ENCODE data around the gene HOXA13. TPM values are rescaled to one million over a fixed set of nuclear protein-coding genes. Genes with fewer than 3 reads are reported as not detected.

HOXA13 gene
- total RNA-seq = not detected

GRCh38 chr7:27199849-27200760, at the start of gene HOXA13:
HOXA13 (minus strand) TSS chr7:27200091; CDS start chr7:27200077, 14 bp downstream.
- peaks cover 14 to 100% (median 88%) of the 10 kb centered on the region in 4 donors for H3K27me3 ChIP-seq
- whole genome bisulfite sequencing = under 1% methylated on average over 21 of the region's 99 CpGs
- H3K36me3 ChIP-seq = no peaks in the 10 kb centered on the region
- TF ChIP-seq POLR2A (IDR thresholded peaks at IDR 0.05; ENCODE audit: low read depth) = no peak
- TF ChIP-seq, protein P1, sequence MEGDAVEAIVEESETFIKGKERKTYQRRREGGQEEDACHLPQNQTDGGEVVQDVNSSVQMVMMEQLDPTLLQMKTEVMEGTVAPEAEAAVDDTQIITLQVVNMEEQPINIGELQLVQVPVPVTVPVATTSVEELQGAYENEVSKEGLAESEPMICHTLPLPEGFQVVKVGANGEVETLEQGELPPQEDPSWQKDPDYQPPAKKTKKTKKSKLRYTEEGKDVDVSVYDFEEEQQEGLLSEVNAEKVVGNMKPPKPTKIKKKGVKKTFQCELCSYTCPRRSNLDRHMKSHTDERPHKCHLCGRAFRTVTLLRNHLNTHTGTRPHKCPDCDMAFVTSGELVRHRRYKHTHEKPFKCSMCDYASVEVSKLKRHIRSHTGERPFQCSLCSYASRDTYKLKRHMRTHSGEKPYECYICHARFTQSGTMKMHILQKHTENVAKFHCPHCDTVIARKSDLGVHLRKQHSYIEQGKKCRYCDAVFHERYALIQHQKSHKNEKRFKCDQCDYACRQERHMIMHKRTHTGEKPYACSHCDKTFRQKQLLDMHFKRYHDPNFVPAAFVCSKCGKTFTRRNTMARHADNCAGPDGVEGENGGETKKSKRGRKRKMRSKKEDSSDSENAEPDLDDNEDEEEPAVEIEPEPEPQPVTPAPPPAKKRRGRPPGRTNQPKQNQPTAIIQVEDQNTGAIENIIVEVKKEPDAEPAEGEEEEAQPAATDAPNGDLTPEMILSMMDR (IDR thresholded peaks at IDR 0.05) = no peak
- no peak for TF ChIP-seq EP300 (IDR thresholded peaks at IDR 0.05)
- TF ChIP-seq POLR2AphosphoS5 (IDR thresholded peaks at IDR 0.05) = no peak
- intact Hi-C loops (cut with DNase I) = loop anchor here (5.0 to 10.0 kb wide), 5 partner anchors 585 to 1072 kb away; no protein-coding TSS in a partner anchor
- no peak for DNase-seq (ENCODE audit: extremely low spot score)
- H3K4me3 ChIP-seq = peak within 1 kb of the TSS; percentile 30 to 51 (median 36)
- no peaks in the 10 kb centered on the region for H3K9me3 ChIP-seq
- H3K27ac ChIP-seq (replicated peaks in 1 of 4) = no peak within 1 kb of the TSS
- H3K4me1 ChIP-seq = peaks cover 19 to 53% (median 48%) of the 10 kb centered on the region in 4 donors

GRCh38 chr7:27248911-27249723, 49.2 kb upstream of the HOXA13 start:
- 16% methylated on average over 23 of the region's 23 CpGs for WGBS
- Histone ChIP-seq H3K27ac (replicated peaks in 1 of 4) (no peak overlapping the region), H3K4me3 (no peak overlapping the region), H3K9me3 (no peaks in the 10 kb centered on the region), H3K36me3 (no peaks in the 10 kb centered on the region), H3K4me1 (peaks cover 25 to 59% (median 39%) of the 10 kb centered on the region in 4 donors), H3K27me3 (peaks cover 20 to 100% (median 87%) of the 10 kb centered on the region in 4 donors)
- peak; percentile 62 for DNase-seq (ENCODE audit: extremely low spot score)
- TF ChIP-seq EP300 (IDR thresholded peaks at IDR 0.05) (no peak), POLR2A (IDR thresholded peaks at IDR 0.05; ENCODE audit: low read depth) (no peak), POLR2AphosphoS5 (IDR thresholded peaks at IDR 0.05) (no peak)
- TF ChIP-seq, protein P1 (IDR thresholded peaks at IDR 0.05) = no peak
- intact Hi-C loops (cut with DNase I) = no loop called here

DNA sequence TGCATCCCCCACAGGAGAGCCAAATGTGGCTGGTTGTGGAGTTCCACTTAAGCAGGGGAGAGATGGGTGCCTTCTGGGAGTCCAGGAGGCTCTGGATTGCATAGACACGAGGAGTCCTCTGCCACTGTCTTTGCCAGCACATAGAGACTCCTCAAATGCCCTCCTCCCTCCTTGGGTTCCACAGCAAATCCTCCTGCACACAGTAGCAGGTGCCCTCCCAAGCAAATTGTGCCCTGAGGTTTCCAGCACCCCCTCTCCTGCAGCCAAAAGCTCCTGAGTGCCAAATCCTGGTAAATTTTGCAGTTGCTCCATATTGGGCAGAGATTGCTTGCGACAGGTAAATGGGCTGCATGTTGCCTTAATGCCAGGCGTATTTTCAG, 48.5 kb upstream of the HOXA13 start:
- no peaks in the 10 kb centered on the region for H3K36me3 ChIP-seq
- peak; percentile 55 for DNase-seq (ENCODE audit: extremely low spot score)
- no peak overlapping the region for H3K27ac ChIP-seq (replicated peaks in 1 of 4)
- intact Hi-C loops (cut with DNase I) = no loop called here
- no peak overlapping the region for H3K4me3 ChIP-seq
- H3K4me1 ChIP-seq = peaks cover 31 to 66% (median 46%) of the 10 kb centered on the region in 4 donors
- 62% methylated on average over 2 of the region's 3 CpGs for WGBS
- no peak for TF ChIP-seq POLR2AphosphoS5 (IDR thresholded peaks at IDR 0.05)
- no peak for TF ChIP-seq EP300 (IDR thresholded peaks at IDR 0.05)
- TF ChIP-seq, protein P1 (IDR thresholded peaks at IDR 0.05) = no peak
- TF ChIP-seq POLR2A (IDR thresholded peaks at IDR 0.05; ENCODE audit: low read depth) = no peak
- H3K9me3 ChIP-seq = no peaks in the 10 kb centered on the region
- H3K27me3 ChIP-seq = peaks cover 20 to 100% (median 94%) of the 10 kb centered on the region in 4 donors

DNA sequence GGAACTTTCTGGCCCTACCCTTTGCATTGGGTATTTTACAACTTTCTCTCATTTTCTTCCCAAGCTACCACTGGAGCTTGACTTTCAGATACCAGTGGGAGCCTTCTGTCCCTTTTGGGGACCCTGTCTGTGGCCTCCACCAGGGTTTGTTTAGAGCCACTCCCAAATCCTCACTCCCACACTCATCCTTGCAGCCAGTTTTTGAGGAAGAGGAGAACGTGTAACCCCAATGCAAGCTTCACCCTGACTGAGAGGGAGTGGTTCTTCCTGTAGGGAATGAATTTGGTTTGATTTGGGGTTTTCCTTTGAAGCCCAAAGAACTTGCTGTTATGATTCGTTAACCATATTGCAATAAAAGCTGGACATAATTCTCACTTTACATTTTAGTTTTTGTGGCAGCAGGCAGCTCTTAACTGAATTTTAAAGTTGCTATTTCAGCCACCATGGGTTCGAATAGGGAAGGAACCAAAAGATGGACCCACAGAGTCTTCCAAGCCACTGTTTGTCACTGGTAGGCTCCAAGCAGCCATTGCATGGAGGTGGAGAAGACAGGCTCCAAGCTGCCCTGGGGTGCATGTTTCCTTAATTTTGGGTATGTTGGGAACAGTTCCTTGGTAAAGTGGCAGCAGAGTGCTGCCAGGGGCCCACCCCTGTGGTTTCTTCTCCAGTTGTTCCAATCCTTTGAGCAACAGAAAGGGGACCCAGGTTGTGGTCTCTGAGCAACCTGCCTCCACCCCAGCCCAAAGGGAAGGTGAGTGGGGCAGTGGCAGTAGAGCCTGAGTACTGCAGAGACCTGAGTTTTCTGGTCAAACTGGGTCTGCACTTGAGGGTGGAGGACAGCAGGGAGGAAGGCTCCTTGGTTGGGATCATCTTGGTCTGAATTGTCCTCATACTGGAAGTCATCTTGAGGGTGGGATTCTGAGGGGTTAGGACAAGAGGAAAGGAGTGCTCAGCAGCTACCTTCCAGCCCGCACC, 47.8 kb upstream of the HOXA13 start:
- intact Hi-C loops (cut with DNase I) = no loop called here
- Histone ChIP-seq H3K4me3 (no peak overlapping the region), H3K4me1 (peaks cover 37 to 73% (median 53%) of the 10 kb centered on the region in 4 donors), H3K36me3 (no peaks in the 10 kb centered on the region), H3K9me3 (no peaks in the 10 kb centered on the region), H3K27ac (replicated peaks in 1 of 4) (no peak overlapping the region), H3K27me3 (peaks cover 20 to 100% (median 94%) of the 10 kb centered on the region in 4 donors)
- TF ChIP-seq, protein P1 (IDR thresholded peaks at IDR 0.05) = no peak
- TF ChIP-seq POLR2A (IDR thresholded peaks at IDR 0.05; ENCODE audit: low read depth) (no peak), EP300 (IDR thresholded peaks at IDR 0.05) (no peak)
- 56% methylated on average over 4 of the region's 4 CpGs for WGBS
- peak; percentile 53 for DNase-seq (ENCODE audit: extremely low spot score)
